Body of pancreas (tissue), 4 donors: ENCODE results near the gene ELP2.
"Not testable (repeated sequence)": the region's sequence is repeated elsewhere in the genome, so short reads cannot be mapped to it uniquely, and the experiment has no call there.

Source experiments
- CTCF ChIP-seq, 7 experiments: fragments of 450-650 bp in 4 of 7; fragments of 200-600 bp in 3 of 7; sonication (generic) in 3 of 7; IDR thresholded peaks; one replicate each; pipeline ENCODE4 v1.5.1; 2016 to 2019; ENCODE audit warnings: antibody characterized with exemption in 7 of 7
- POLR2A ChIP-seq, 3 donors: fragments of 450-650 bp; IDR thresholded peaks; one replicate each; pipeline ENCODE4 v1.6.1; 2016; ENCODE audit warnings: antibody characterized with exemption in 3 of 3, mild to moderate bottlenecking in 2 of 3

- TF ChIP-seq CTCF, POLR2A (IDR thresholded peaks at IDR 0.05): not testable (repeated sequence)
Measured at GRCh38 chr18:36207969-36208368, 78.3 kb downstream of the ELP2 start.
